GM18502 (cell line): ENCODE data around the gene PRICKLE2.

ENCODE experiments used
- ATAC-seq: cut with Tn5 transposase; IDR thresholded peaks from one replicate; pipeline ENCODE4 v1.9.1; 2021; ENCODE audit warnings: mild to moderate bottlenecking; ENCODE audit not compliant: unreplicated experiment, poor library complexity

Gene PRICKLE2

DNA sequence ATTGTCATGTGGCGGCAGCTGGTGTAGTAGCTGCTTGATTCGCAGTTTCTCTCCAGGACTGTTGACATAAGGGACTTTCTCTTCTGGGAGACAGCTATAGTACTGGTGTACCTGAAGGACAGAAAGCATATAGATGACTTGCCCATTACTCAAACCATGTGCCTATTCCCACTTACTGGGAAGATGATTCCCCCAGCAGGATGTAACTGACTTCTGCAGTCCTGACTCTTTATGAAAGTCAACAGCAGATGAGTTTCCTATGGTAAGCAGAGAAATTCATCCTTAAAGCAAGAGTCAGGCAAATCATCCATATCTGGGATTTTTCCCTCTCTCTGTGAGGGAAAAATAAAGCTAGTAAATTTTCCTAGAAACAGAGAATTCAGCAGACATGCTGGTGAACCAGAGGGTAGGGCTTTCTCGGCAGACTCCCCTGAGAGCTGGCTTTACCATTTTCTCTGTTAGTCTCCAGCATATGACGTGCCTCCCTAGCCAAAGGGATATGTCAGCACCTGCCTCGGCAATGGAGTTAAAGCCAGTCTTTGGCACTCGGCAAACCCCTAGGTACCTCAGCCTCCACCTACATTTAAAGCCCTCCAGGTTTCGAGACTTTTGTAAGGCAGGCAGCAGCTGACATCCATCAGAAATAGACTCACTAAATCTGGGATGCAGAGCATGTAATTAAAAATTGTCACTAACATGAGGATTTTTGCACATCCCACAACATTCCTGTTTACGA, 62.1 kb downstream of the PRICKLE2 start:
- ATAC-seq = peak; percentile 23

GRCh38 chr3:64161481-64161952, 63.7 kb downstream of the PRICKLE2 start:
- no peak for ATAC-seq

- ATAC-seq = no peak
Observed at GRCh38 chr3:64160000-64160695, 65.1 kb downstream of the PRICKLE2 start.

DNA sequence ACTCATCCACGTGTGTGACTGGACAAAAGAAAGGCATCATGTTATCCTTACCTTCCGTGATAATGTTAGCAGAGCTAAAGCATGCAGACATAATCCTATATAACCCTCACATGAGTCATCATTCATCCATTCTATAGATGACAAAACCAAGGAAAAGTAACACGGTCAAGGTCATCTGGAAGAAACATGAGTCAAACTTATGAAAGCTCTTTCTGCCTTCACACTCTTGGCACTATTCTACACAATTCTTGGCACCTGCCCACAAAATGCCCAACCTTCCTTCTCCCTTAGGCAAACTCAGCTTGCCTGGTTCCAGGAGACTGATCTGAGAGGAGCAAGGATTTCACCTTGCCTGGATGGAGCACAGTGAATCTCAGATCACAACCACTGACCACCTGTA, 66.9 kb downstream of the PRICKLE2 start:
- no peak for ATAC-seq

DNA sequence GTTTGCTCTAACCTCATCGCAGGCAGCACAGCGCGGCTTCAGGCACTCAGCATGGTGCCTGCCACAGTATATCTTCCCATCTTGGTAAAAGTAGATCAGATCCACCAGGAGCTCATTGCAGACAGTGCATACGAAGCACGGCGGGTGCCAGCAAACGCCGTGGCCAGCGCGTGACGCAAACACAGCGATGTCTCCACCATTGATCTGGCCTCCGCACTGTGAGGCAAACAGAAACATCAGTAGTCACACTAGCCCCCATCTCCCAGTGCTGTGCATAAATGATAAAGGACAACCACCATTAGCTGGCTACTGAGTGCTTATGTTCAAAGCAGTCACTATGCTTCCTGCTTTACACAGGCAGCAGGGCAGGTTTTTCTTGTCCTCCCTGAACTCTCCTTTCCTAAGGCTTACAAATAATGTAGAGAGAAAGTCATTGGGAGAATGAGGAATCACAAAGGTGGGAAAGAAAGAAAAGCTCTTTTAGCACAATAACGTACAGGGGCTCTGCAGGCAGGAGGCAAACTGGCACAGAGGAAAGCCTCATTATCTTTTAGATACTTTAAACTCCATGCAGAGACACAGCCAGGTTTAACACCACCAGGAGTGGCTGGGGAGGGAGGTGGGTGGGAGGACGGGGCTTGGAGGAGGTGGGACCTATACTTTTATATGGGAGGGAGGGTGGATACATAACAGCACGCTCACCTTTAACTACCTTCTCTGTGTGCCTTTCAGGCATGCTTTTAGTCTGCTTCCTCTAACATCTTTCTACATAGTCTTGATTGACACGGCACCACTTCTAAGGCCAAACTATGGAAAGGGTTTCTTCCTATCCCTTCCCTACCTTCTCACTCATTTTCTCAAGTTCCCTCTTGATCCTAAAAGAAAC, 67.9 kb downstream of the PRICKLE2 start:
- ATAC-seq = no peak

GRCh38 chr3:64155328-64155727, 69.9 kb downstream of the PRICKLE2 start:
- ATAC-seq = no peak

DNA sequence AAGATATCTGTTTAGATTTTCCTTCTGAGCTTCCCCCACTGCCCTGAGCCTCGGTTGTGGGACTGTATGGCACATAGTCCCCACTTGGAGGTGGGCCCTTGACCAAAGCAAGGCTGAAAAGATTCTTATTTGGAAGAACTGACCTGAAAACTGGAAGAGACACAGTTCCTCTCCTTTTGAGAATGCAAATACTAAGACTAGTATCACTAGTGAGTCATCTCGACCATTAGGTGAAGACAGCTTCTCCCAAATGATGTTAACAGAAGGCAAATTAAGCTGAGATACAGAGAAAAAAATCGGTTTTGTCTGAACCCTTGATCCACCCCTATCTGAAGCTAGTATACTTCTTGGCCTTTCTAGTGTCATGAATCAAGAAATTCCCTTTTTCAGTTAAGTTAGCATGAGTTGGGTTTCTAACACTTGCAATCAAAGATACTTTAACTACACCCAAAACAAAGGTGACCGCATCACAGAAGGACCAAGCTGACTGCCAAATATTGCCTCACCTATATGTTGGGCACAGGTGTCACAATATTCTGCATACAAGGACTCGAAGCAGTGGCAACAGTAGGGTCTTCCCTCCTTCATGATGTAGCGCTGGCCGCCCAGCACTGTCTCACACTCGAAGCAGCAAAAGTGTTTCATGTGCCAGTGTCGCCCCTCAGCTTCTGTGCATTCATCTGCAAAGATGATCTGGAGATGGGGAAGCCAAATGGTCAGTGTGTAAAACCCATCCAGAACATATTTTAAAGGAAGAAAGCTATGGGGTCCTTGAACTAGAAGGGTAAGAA, 72.4 kb downstream of the PRICKLE2 start:
- ATAC-seq = no peak

DNA sequence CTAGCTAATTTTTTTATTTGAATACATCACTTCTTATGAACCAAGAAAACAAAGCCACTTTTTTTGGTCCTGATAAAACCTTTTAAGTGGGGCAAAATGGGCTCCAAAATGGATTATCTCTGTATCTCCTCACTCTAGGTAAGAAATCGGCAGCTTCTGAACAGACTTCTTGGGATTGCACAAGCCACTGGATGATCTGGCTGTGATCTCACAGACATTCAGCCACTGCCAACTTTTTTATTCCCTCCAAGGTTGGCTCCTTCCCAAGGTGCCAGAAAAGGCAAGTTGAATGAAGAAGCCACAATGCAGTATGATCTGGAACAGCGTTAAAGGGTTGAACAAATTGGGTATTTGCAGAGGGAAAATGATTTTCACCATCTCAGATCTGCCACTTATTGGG, 73.2 kb downstream of the PRICKLE2 start:
- no peak for ATAC-seq

- no peak for ATAC-seq
Observed at GRCh38 chr3:64151342-64151871, 73.9 kb downstream of the PRICKLE2 start.

- ATAC-seq = no peak
Observed at GRCh38 chr3:64150623-64151207, 74.6 kb downstream of the PRICKLE2 start.

- ATAC-seq = no peak
Observed at GRCh38 chr3:64149886-64150285, 75.4 kb downstream of the PRICKLE2 start.

DNA sequence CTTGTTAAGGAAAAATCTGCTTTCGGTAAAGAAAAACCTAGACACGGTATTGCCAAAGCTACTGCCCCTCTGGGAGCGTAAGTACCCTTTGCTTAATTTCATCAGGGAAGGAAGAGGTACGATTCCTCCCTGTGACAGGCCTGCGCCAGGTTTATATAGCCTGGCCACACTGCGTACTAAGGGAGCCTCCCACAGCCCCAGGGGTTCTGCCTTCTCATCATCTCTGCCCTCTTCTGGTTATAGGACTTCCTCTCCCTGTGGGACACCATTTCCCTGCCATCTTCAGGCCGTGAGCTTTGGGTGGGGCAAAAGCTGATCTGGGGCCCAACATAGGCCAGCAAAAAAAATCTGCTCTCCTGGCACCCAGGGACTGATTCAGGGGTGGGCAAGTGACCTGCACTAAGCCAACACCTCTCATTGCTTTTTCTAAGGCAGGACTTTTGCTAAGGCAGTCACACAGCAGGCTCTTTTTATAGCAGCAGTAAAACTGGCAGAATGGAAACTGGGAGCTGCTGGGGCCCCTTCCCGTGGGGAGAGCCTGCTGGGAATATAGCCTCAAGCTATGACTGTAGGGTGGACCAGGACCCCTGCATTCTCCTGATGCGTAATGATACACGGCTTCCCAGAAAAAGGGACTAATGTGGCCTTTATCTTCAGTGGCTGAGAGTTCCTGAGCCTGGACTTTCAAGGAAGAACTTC, 76.2 kb downstream of the PRICKLE2 start:
- ATAC-seq = no peak

GRCh38 chr3:64147211-64147610, 78.1 kb downstream of the PRICKLE2 start:
- ATAC-seq = no peak

DNA sequence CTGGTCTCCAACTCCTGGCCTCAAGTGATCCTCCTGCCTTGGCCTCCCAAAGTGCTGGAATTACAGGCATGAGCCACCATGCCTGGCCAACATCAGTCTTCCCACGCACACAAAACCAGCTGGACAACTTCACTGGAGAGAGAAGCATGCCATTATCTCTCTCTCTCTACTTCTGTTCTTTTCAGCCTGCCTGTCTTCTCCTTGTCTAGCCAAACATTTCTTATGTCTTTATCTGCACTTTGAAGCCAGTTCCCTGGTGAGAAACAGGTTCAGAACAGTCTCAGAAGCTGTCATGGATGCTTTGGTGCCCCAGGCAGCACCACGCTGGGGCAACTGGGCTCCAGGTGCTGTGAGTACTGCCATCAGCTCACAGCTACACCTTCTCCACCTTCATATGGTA, 79.8 kb downstream of the PRICKLE2 start:
- no peak for ATAC-seq

- ATAC-seq = no peak
Observed at GRCh38 chr3:64144241-64144900, 80.9 kb downstream of the PRICKLE2 start.

GRCh38 chr3:64143409-64144130, 81.7 kb downstream of the PRICKLE2 start:
- no peak for ATAC-seq

DNA sequence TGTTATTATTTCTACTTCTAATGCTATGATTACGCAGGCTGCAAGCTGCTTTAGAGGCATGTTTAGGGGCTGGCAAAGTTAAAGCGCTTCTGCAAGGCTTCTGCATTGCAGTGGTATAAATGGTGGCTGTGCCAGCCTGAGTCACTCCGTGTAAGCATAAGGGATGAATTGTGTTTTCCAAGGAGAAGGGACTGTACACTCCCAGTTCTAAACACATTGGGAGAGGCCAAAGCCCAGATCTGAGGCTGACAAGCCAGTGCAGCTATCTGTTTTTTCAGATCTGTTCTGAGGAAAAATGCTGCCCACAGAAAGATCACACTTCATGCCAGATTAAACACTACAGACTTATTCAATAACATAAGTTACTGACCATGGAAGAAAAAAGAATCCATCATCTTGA, 83.8 kb downstream of the PRICKLE2 start:
- no peak for ATAC-seq

DNA sequence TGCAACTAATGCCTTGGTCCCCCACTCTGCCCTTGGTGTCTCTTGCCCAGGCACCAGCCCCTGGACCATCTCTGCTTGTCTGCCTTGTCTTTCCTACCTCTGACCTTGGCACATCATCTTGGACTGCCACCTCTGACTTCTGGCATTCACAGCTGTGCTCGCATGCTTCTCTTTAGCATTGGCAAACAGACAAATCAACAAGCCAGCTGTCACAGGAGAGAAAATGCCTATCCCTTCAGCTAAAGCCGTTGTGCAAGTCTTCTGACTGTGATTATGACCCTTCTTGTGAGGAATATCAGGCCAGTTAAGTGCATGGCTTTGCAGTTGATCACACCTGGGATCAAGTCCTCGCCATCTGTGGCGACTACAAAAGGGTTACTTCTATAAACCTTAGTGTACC, 84.6 kb downstream of the PRICKLE2 start:
- no peak for ATAC-seq
